HG02623 (cell line): ENCODE measurements around the gene DAD1.
"Not testable (repeated sequence)": the region's sequence is repeated elsewhere in the genome, so short reads cannot be mapped to it uniquely, and the experiment has no call there.

Experiments used
- ATAC-seq: cut with Tn5 transposase; IDR thresholded peaks from one replicate; pipeline ENCODE4 v1.9.1; 2021; ENCODE audit warnings: moderate library complexity; ENCODE audit not compliant: unreplicated experiment

Gene DAD1

GRCh38 chr14:22589096-22589839 lies at the start of gene DAD1:
DAD1 (minus strand) TSS chr14:22589224; CDS start chr14:22589157, 67 bp downstream.
- peak; percentile 82 for ATAC-seq

DNA sequence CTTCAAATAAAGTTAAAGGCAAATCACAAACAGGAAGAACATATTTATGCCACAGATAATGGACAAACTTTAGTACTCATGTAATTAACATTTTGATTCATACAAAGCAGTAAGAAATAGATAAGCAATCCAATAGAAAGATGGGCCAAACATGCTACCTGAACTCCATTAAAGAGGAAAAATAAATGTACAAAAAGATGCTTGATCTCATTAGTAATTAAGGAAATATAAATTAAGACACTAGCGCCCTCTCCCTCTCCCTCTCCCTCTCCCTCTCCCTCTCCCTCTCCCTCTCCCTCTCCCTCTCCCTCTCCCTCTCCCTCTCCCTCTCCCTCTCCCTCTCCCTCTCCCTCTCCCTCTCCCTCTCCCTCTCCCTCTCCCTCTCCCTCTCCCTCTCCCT lies 47.0 kb upstream of the DAD1 start:
- ATAC-seq: not testable (repeated sequence)

DNA sequence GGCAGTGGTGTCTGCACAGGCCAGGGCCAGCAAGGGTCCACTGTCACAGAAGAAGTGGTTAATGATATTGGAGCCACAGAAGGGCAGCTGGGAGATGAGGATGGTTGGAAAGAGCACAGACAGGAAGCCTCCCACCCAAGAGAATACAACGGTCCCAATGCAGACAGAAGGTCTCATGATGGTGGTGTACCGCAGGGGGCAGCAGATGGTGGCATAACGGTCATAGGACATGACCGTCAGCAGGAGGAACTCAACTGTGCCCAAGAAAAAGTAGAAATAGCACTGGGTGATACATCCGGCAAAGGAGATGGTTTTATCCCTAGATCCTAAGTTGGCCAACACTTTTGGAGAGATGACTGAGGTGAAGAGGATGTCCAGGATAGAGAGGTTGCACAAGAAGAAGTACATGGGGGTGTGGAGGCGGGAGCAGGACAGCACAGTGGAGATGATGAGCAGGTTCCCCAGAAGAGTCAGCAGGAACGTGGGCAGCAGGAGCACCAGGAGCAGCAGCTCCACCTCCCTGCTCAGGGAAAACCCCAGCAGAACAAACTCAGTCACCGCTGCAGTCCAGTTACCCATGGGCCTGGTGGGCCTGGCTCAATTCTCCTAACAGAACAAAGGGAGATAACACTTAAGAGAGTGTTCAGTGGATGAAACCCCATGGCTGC lies 45.3 kb upstream of the DAD1 start:
- no peak for ATAC-seq

GRCh38 chr14:22630486-22630885 lies 41.5 kb upstream of the DAD1 start:
- ATAC-seq: no peak

GRCh38 chr14:22630066-22630465 lies 41.0 kb upstream of the DAD1 start:
- ATAC-seq: no peak

- no peak for ATAC-seq
Measured at GRCh38 chr14:22629361-22629760, 40.3 kb upstream of the DAD1 start.

DNA sequence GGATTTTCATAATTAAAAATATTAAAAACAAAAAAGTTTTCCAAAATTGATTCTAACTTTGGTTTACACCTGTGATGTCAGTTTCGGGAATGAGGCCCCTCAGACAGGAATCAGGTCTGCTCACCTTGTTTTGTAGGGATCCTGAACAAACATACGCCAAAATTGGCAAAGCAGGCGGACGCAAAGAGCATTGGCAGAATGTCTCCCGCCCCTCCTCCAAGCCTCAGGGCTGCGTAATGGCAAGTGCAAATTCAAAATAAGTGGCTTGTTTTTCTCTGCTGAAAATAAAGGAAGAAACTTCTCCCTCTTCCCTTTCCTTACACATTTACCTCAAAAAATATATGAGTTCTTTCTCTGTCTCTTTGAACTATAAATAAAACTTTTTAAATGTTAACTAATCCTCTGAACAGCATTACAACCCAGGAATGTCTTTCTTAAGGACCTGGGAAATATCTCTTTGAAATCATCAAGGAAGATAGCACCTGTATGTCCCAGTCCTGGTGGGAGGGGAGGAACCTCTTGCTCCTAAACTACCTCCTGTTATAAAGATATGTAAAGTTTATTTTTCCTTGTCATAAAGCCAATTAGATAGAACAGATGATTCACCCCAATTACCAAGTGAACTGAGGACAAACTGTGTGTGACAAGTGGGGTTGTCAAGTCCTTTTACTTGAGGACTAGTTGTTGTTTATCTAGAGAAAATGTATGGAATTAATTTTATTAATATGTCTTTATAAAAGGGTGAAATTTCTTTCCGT lies 38.7 kb upstream of the DAD1 start:
- ATAC-seq: no peak

DNA sequence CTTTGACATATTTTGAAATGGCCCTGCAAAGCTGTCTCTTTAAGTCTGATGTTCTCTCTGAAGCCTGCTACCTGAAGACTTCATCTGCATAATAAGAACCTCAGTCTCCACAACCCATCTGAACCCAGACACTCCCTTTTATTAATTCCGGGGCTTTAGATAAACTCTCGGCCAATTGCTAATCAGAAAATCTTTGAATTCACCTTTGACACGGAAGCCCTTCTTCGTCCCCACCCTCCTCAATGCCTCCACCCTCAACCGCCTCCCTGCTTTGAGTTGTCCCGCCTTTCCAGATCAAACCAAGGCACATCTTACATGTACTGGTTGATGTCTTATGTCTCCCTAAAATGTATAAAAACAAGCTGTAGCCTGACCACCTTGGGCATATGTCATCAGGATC lies 37.6 kb upstream of the DAD1 start:
- ATAC-seq: no peak

DNA sequence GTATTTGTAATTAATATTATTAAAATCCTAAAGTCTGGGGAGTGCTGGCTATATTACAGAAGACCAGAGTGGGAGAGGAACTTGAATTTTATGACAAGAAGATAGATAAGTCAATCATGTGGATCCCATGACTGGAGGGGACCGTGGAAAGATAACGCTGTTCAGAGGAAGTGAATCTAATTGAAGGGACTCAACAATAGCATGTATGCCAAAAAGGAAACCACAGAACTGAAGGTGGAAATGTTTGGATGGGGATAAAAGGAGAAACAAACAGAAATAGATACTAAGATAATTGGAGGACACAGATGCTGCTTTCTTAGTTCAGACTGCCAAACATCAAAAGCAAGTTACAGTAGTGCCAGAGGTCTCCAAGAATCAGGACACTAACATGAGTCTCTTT lies 34.0 kb upstream of the DAD1 start:
- ATAC-seq: no peak

GRCh38 chr14:22622255-22622654 lies 33.2 kb upstream of the DAD1 start:
- no peak for ATAC-seq

- ATAC-seq: not testable (repeated sequence)
Measured at GRCh38 chr14:22615765-22616164, 26.7 kb upstream of the DAD1 start.

GRCh38 chr14:22614240-22614799 lies 25.3 kb upstream of the DAD1 start:
- ATAC-seq: no peak

DNA sequence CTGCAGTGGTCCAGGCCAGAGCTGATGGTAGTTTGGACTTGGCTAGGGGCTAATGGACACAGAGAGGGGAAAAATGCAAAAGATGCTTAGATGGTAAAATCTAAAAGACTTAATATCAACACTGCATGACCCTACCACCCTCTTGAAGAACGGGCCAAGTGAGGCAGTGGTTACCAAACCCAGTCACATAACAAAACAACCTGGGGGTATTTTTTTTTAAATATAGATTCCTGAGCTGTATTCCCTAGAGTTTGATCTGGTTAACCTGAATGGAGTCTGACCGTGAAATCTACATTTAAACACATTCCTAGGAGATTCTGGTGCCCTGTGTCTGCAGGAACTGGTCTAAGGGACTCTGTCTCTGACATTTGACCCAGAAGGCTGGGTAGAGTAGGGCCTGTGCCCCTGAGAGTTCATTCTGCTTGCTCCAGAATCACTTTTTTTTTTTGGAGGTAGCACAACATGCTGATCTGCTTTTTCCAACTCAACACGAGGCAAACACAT lies 24.8 kb upstream of the DAD1 start:
- no peak for ATAC-seq

- no peak for ATAC-seq
Measured at GRCh38 chr14:22613106-22613695, 24.2 kb upstream of the DAD1 start.

DNA sequence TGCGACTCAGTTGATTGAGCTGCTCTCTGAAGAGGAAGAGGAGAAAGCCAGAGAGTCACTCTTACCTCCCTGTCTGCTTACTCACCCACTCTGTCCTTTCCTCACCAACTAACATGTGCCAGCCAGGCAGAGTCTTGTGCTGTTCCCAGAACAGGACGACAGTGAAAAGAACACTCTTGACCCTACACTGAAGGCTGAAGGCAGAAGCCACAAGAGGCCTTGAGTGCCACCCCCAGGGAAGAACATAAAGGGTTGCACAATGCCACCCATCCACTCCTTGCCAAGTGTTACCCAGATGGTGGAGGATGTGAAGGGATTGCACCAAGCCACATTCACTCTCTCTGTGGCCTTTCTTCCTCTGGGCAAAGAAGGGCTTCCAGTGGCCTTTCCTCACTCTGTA lies 21.9 kb upstream of the DAD1 start:
- ATAC-seq: no peak

- ATAC-seq: no peak
Measured at GRCh38 chr14:22607291-22607690, 18.3 kb upstream of the DAD1 start.

GRCh38 chr14:22606380-22606779 lies 17.4 kb upstream of the DAD1 start:
- ATAC-seq: no peak

- no peak for ATAC-seq
Measured at GRCh38 chr14:22602862-22603261, 13.8 kb upstream of the DAD1 start.

DNA sequence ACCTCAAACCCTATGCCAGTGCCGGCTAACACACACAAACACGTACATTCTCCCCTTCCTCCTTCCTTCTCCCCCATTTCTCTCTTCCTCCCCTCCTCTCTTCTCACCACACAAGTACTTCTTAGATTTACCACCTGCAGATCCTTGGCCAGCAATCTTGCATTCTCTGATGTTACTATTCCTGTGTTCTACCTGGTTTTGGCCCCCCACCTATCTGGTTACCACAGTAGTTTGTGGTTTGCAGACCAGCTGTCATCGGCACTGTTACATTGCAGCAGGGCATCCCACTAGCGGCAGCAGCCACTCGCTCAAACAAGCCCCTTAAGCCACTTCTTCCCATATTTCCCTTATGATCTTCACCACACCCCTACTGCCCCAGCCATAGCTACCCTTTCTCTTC lies 13.0 kb upstream of the DAD1 start:
- no peak for ATAC-seq

- ATAC-seq: no peak
Measured at GRCh38 chr14:22601456-22601855, 12.4 kb upstream of the DAD1 start.

DNA sequence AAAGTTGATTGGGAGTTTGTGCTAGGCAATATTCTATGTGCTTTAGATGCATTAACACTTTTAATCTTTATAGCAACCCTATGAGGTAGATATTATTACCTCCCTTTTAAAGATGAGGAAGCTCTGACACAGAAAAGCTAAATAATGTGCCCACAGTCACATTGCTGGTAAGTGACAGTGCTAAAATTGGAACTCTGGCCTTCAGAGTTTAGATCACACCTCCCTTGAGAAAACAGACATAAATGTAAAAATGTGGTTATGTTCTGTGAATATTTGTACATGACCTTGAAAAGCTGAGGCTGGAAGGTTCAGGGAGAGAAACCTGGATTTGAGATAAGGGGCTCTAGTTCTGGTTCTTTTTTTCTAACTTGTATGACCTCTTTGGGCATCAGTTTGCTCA lies 11.0 kb upstream of the DAD1 start:
- no peak for ATAC-seq
